Nephron (organoid): ENCODE data around the gene HMG20B.
"Not testable (repeated sequence)": the region's sequence is repeated elsewhere in the genome, so short reads cannot be mapped to it uniquely, and the experiment has no call there.

Experiments
- H3K27ac Mint-ChIP-seq, 3 experiments: 2 replicates each; pipeline ENCODE4 v1.8.0; 2020; ENCODE audit warnings: mixed read lengths in 3 of 3, mild to moderate bottlenecking in 2 of 3, moderate library complexity in 1 of 3
- H3K27me3 Mint-ChIP-seq: 2 replicates; pipeline ENCODE4 v1.8.0; 2021; ENCODE audit warnings: low read depth, mild to moderate bottlenecking, moderate library complexity, mixed read lengths
- H3K36me3 Mint-ChIP-seq: 2 replicates; pipeline ENCODE4 v1.8.0; 2020; ENCODE audit warnings: low read depth, mixed read lengths
- H3K4me1 Mint-ChIP-seq: 2 replicates; pipeline ENCODE4 v1.8.0; 2020; ENCODE audit warnings: mixed read lengths
- H3K4me3 Mint-ChIP-seq, 3 experiments: 2 replicates each; pipeline ENCODE4 v1.8.0; 2020; ENCODE audit warnings: mild to moderate bottlenecking in 3 of 3, mixed read lengths in 3 of 3, moderate library complexity in 2 of 3
- H3K9me3 Mint-ChIP-seq: 2 replicates; pipeline ENCODE4 v1.8.0; 2020; ENCODE audit warnings: mixed read lengths
- TF ChIP-seq, protein P1 (sequence below), 3 experiments: fragments of 200-600 bp; sonication (generic); IDR thresholded peaks; one replicate each; pipeline ENCODE4 v1.5.0; 2021; ENCODE audit warnings: antibody characterized with exemption in 3 of 3; ENCODE audit not compliant: unreplicated experiment in 3 of 3

Gene HMG20B

DNA sequence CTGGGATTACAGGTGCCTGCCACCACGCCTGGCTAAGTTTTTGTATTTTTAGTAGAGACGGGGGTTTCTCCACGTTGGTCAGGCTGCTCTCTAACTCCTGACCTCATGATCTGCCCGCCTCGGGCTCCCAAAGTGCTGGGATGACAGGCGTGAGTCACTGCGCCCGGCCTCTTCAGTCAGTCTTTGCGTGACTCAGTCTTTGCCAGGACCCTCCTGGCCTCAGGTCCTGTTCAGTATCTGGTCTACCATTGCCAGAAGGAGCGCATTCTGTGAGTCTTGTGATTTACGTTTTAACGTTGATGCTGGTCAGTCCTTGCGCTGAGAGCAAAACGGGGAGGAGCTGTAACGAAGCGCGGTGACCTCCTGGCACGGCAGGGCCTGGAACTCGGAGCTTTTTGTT is 7.6 kb upstream of the HMG20B start:
- no peaks in the 10 kb centered on the region for H3K27me3 Mint-ChIP-seq
- H3K27ac Mint-ChIP-seq: no peak overlapping the region
- no peak overlapping the region for H3K4me3 Mint-ChIP-seq
- H3K9me3 Mint-ChIP-seq: no peaks in the 10 kb centered on the region
- H3K36me3 Mint-ChIP-seq: no peaks in the 10 kb centered on the region
- TF ChIP-seq, protein P1, sequence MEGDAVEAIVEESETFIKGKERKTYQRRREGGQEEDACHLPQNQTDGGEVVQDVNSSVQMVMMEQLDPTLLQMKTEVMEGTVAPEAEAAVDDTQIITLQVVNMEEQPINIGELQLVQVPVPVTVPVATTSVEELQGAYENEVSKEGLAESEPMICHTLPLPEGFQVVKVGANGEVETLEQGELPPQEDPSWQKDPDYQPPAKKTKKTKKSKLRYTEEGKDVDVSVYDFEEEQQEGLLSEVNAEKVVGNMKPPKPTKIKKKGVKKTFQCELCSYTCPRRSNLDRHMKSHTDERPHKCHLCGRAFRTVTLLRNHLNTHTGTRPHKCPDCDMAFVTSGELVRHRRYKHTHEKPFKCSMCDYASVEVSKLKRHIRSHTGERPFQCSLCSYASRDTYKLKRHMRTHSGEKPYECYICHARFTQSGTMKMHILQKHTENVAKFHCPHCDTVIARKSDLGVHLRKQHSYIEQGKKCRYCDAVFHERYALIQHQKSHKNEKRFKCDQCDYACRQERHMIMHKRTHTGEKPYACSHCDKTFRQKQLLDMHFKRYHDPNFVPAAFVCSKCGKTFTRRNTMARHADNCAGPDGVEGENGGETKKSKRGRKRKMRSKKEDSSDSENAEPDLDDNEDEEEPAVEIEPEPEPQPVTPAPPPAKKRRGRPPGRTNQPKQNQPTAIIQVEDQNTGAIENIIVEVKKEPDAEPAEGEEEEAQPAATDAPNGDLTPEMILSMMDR (IDR thresholded peaks at IDR 0.05; ENCODE audit: unreplicated experiment in 3 of 3): no peak
- no peaks in the 10 kb centered on the region for H3K4me1 Mint-ChIP-seq

DNA sequence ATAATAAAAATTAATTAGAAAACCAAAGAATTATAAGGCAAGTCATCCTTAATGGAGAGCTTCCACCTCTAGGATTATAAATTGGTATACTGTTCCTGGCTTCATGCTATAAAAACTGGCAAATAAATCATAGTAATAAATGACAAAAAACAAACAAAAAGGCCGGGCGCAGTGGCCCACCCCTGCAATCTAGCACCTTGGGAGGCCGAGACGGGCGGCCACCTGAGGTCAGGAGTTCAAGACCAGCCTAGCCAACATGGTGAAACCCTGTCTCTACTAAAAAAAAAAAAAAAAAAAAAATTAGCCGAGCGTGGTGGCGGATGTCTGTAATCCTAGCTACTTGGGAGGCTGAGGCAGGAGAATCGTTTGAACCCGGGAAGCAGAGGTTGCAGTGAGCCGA is 2.7 kb upstream of the HMG20B start:
- not testable (repeated sequence) for H3K27ac Mint-ChIP-seq, H3K4me1 Mint-ChIP-seq, H3K36me3 Mint-ChIP-seq, H3K4me3 Mint-ChIP-seq, H3K27me3 Mint-ChIP-seq, H3K9me3 Mint-ChIP-seq

DNA sequence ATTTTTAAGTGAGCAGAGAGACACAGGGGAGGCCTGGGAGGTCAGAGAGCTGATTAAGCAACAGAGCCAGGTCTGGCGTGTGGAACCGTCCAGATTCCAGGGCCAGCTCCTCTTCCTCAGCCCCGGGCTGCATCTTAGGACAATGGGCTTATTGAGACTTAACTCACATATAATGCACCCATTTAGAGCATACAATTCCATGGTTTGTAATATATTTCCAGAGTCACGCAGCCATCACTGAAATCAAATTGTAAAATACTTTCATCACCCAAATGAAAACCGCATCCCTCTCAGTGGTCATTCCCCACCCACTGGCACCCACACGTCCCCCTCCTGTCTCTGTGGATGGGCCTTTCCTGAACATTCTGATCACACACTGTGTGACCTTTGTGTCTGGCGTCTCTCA is 2.1 kb upstream of the HMG20B start:
- Mint-ChIP-seq H3K4me3 (no peak overlapping the region), H3K9me3 (no peaks in the 10 kb centered on the region), H3K36me3 (peaks cover 13% of the 10 kb centered on the region), H3K27me3 (peaks cover 11% of the 10 kb centered on the region), H3K27ac (no peak overlapping the region), H3K4me1 (peaks cover 13% of the 10 kb centered on the region)
- TF ChIP-seq, protein P1 (IDR thresholded peaks at IDR 0.05; ENCODE audit: unreplicated experiment in 3 of 3): no peak

DNA sequence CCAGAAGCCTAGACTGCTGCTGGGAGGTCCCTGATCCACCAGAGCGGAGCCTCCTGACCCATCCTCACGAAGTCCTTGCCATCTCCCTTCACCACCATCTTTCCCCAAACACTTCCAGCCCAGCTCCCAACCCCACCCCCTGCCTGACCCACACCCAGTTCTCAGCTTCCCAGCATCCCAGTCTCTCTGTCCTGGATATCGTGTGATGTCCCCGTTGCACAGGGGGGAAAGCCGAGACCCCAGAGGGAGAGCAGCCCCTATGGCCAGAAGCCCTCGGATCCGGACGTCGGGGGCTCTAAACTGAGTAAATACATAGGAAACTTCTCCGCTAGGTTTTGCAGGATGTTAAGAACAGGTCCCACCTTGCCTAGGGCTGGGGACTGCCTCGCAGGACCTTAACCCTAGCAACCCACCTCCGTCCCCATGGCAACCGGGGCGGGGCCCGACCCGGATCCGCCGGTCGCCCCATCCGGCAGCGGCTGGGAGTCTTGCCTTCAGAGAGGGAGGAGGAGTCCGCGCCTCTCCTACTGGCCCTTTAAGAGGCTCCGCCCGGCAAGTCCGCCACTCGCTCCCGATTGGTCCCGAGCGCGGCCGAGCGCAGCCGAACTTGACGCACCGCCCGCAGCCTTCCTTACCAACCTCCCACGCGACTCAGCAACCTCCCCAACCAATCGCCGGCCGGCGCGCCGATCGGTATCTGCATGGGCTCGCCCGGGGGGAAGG is 451 bp upstream of the HMG20B start:
- Mint-ChIP-seq H3K4me1 (peaks cover 13% of the 10 kb centered on the region), H3K4me3 (peak overlapping the region; percentile 74 to 86 (median 82)), H3K36me3 (peaks cover 13% of the 10 kb centered on the region), H3K9me3 (no peaks in the 10 kb centered on the region), H3K27me3 (peaks cover 13% of the 10 kb centered on the region), H3K27ac (peak overlapping the region in 1 of 3 experiments; percentile 16)
- TF ChIP-seq, protein P1 (IDR thresholded peaks at IDR 0.05; ENCODE audit: unreplicated experiment in 3 of 3): no peak

DNA sequence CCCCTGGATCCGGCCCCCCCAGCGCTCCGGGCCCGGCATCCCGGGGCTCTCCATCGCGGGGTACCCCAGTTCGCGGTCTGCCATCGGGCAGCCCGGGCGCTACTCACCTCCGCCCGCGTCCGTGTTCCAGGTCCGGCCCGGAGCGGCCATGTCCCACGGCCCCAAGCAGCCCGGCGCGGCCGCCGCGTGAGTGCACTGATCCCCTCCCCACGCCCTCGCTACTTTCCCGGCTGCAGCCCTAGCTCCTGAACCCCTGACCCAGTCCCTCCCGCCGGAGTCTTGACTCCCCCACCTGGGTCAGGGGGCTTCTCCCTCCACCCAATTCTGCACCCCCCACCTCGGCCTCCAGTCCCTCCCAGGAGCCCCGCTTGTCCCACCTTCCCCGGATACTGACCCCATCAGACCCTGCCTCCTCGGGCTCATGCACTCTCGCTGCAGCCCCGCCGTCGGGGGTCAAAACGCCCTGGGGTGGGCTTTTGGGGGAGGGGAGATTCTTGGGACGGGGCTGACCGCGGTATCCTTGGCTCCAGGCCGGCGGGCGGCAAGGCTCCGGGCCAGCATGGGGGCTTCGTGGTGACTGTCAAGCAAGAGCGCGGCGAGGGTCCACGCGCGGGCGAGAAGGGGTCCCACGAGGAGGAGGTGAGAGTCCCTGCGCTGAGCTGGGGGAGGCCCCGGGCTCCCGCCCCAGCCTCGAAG is 566 bp downstream of the HMG20B start:
- no peaks in the 10 kb centered on the region for H3K9me3 Mint-ChIP-seq
- H3K27ac Mint-ChIP-seq: no peak overlapping the region
- TF ChIP-seq, protein P1 (IDR thresholded peaks at IDR 0.05; ENCODE audit: unreplicated experiment in 3 of 3): no peak
- peaks cover 13% of the 10 kb centered on the region for H3K27me3 Mint-ChIP-seq
- H3K4me1 Mint-ChIP-seq: peaks cover 13% of the 10 kb centered on the region
- H3K36me3 Mint-ChIP-seq: peaks cover 13% of the 10 kb centered on the region
- H3K4me3 Mint-ChIP-seq: peak overlapping the region; percentile 82 to 86 (median 86)

DNA sequence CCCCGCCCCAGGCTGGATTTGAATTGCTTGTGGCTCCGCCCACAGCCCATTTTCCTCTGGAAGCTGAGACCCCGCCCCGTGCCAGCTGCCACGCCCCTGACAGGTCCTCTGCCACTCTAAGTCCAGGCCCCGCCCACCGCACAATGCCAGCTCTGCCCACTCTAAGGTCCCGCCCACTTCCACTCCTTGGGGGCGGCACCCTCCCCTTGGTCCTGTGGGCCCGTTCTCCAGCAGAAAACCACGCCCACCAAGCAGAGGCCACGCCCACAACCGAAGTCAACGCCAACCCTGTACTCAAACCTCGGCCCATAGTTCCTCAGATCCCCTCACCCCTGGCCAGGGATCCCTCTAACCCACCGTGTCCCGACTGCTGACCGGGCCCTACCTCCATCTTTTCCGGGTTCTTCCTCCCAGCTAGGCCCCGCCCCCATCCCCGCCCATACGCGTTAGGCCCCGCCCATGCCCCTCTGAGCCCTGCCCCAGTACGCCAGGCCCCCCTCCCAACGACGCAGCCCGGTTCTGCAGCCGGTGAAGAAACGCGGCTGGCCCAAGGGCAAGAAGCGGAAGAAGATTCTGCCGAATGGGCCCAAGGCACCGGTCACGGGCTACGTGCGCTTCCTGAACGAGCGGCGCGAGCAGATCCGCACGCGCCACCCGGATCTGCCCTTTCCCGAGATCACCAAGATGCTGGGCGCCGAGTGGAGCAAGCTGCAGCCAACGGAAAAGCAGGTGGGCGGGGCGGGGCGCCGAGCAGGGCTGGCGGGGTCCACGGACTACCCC is 1.3 kb downstream of the HMG20B start:
- Mint-ChIP-seq H3K36me3 (peaks cover 13% of the 10 kb centered on the region), H3K4me3 (peak overlapping the region; percentile 82 to 86 (median 86)), H3K4me1 (peaks cover 13% of the 10 kb centered on the region), H3K27ac (peak overlapping the region in 1 of 3 experiments; percentile 46), H3K9me3 (no peaks in the 10 kb centered on the region), H3K27me3 (peaks cover 13% of the 10 kb centered on the region)
- TF ChIP-seq, protein P1 (IDR thresholded peaks at IDR 0.05; ENCODE audit: unreplicated experiment in 3 of 3): no peak
